VCaP (cell line): ENCODE data around the gene ISOC1.

Source experiments
- H3K27ac ChIP-seq: fragments of 450-650 bp; 2 replicates; pipeline ENCODE4 v1.5.1; 2017
- CTCF ChIP-seq: fragments of 450-650 bp; conservative IDR thresholded peaks from 2 replicates; pipeline ENCODE4 v1.5.1; 2017; ENCODE audit warnings: mild to moderate bottlenecking, moderate library complexity

The ISOC1 gene

GRCh38 chr5:129155876-129156275 lies 61.3 kb downstream of the ISOC1 start:
- no peak for TF ChIP-seq CTCF
- peak overlapping the region; percentile 45; the same call in 1 of the 2 replicates for H3K27ac ChIP-seq

- TF ChIP-seq CTCF, result no peak
- H3K27ac ChIP-seq, result no peak overlapping the region
These were observed 67.3 kb downstream of the ISOC1 start for GRCh38 chr5:129161830-129162229.
